GM12878 (cell line): Measurements from ENCODE around the gene NDOR1. TPM values are rescaled to one million over a fixed set of nuclear protein-coding genes. Genes with fewer than 3 reads are reported as not detected.
"Not testable (repeated sequence)": the region's sequence is repeated elsewhere in the genome, so short reads cannot be mapped to it uniquely, and the experiment has no call there.

Source experiments
- ATAC-seq: fragments of 200-7000 bp; cut with Tn5 transposase; 3 replicates; pipeline ENCODE4 v1.9.1; 2020; ENCODE audit warnings: mild to moderate bottlenecking, moderate library complexity
- BruUV-seq: library from RNA; stranded (reverse); fragments of 400-500 nt; replicated peaks from 2 replicates; lab custom pipeline; 2021; lab: Mats Ljungman, UMichigan
- CTCF ChIA-PET: fragments of 300-600 bp; sonication (Branson Sonifier 250); formaldehyde crosslinking; extraction: SDS; loops from one replicate; lab custom pipeline; 2021; ENCODE audit warnings: inconsistent platforms; lab: Yijun Ruan, JAX
- POLR2A ChIA-PET: fragments of 350-600 bp; formaldehyde crosslinking; extraction: SDS; loops from one replicate; lab custom pipeline; 2021; ENCODE audit warnings: inconsistent platforms; lab: Charles Lee
- RAD21 ChIA-PET: fragments of 300-600 bp; sonication (Branson Sonifier 250); formaldehyde crosslinking; loops from one replicate; lab custom pipeline; 2023; ENCODE audit warnings: antibody characterized with exemption; ENCODE audit not compliant: unreplicated experiment; lab: Charles Lee
- SMC1A ChIA-PET: fragments of 300-600 bp; sonication (Branson Sonifier 250); formaldehyde crosslinking; loops from one replicate; lab custom pipeline; 2023; ENCODE audit not compliant: unreplicated experiment, uncharacterized antibody; lab: Charles Lee
- DNase-seq: peaks from one replicate; pipeline ENCODE4 v3.0.0-alpha.2; 2011; ENCODE audit warnings: low read depth, low spot score
- FAIRE-seq: peaks from 3 replicates; lab custom pipeline; 2011; peaks lifted over from hg19 to GRCh38; lab: Jason Lieb, UNC
- H2AFZ ChIP-seq: 2 replicates; pipeline ENCODE4 v1.6.0; 2011; ENCODE audit warnings: low read depth, low read length, control low read depth; ENCODE audit not compliant: control insufficient read depth
- H3K27ac ChIP-seq: 2 replicates; pipeline ENCODE4 v1.5.1; 2011; ENCODE audit warnings: control low read depth; ENCODE audit not compliant: control insufficient read depth, insufficient read depth
- H3K27me3 ChIP-seq, 2 experiments: replicated peaks in 1 of 2; 2 replicates each; pipeline versions ENCODE4 v1.6.0 to v1.6.1; 2011; ENCODE audit warnings: low read length in 1 of 2; ENCODE audit not compliant: control insufficient read depth in 2 of 2, insufficient read depth in 2 of 2
- H3K36me3 ChIP-seq, 2 experiments: 2 replicates each; pipeline ENCODE4 v1.5.1; 2011; ENCODE audit warnings: low read length in 1 of 2; ENCODE audit not compliant: control insufficient read depth in 2 of 2, insufficient read depth in 2 of 2
- H3K4me1 ChIP-seq: 2 replicates; pipeline ENCODE4 v1.6.1; 2011; ENCODE audit warnings: mild to moderate bottlenecking, low read length, moderate library complexity, mixed read lengths; ENCODE audit not compliant: control insufficient read depth, insufficient read depth
- H3K4me2 ChIP-seq: 2 replicates; pipeline ENCODE4 v1.6.0; 2011; ENCODE audit warnings: control low read depth; ENCODE audit not compliant: control insufficient read depth, insufficient read depth
- H3K4me3 ChIP-seq: fragments of 200-600 bp; sonication (generic); 2 replicates; pipeline ENCODE4 v1.5.1; 2016
- H3K79me2 ChIP-seq: 2 replicates; pipeline ENCODE4 v1.6.0; 2011; ENCODE audit warnings: low read length; ENCODE audit not compliant: control insufficient read depth, insufficient read depth
- H3K9ac ChIP-seq: 2 replicates; pipeline ENCODE4 v1.8.0; 2011; ENCODE audit warnings: low read length, control low read depth, mixed read lengths; ENCODE audit not compliant: control insufficient read depth, insufficient read depth
- H3K9me3 ChIP-seq: replicated peaks from 3 replicates; pipeline ENCODE4 v1.5.1; 2011; ENCODE audit warnings: mild to moderate bottlenecking, low read length; ENCODE audit not compliant: control insufficient read depth, insufficient read depth
- H4K20me1 ChIP-seq: 2 replicates; pipeline ENCODE4 v1.6.0; 2011; ENCODE audit not compliant: control insufficient read depth, insufficient read depth
- WGBS: methylation state at CpG from one replicate; pipeline ENCODE4 v1.1.6; 2016; ENCODE audit warnings: low lambda C conversion rate; ENCODE audit not compliant: insufficient replicate concordance, insufficient coverage; ENCODE audit errors: missing lambda C conversion rate; 5-methylcytosine and 5-hydroxymethylcytosine counted together
- in situ Hi-C: fragments of 300-500 bp; cut with MboI; formaldehyde crosslinking; loops from 9 replicates; pipeline ENCODE4 v1.14.3; 2018; ENCODE audit warnings: mixed read lengths
- intact Hi-C: fragments of 100-400 bp; cut with micrococcal nuclease; formaldehyde crosslinking; loops from one replicate; pipeline ENCODE4 v1.14.2; 2022; ENCODE audit not compliant: unreplicated experiment
- polyA plus RNA-seq, 11 experiments: library from polyadenylated mRNA; depleted of rRNA in 4 of 11; unstranded in 6 of 11; stranded (reverse) in 5 of 11; fragments of >200 nt; fragmentation: Nextera tagmentation in 4 of 11; fragmentation: Illumina TruSeq in 1 of 11; extraction: Ambion mirVana in 4 of 11; extraction: Trizol in 1 of 11; gene quantifications; 1 replicate in 1 of 11; 2 replicates in 10 of 11; pipeline versions ENCODE4 v1.2.1 to v1.2.3, GENCODE V29; 2011 to 2016; ENCODE audit warnings: inconsistent platforms in 2 of 11, missing spikeins in 2 of 11, low read depth in 1 of 11
- total RNA-seq, 4 experiments: library from RNA; depleted of rRNA in 3 of 4; stranded (reverse); fragments of >200 nt in 3 of 4; fragmentation: Illumina TruSeq in 1 of 4; extraction: Trizol in 1 of 4; gene quantifications; 2 replicates each; pipeline versions ENCODE4 v1.2.1 to v1.2.3, GENCODE V29; 2013 to 2021
- TF ChIP-seq, protein P1 (sequence below): fragments of 450-650 bp; IDR thresholded peaks from 2 replicates; pipeline ENCODE4 v1.6.1; 2017; ENCODE audit warnings: low read depth, mild to moderate bottlenecking, moderate library complexity
- TF ChIP-seq, protein P2 (sequence below): fragments of 150-350 bp; IDR thresholded peaks from 2 replicates; pipeline ENCODE4 v1.6.1; 2016; ENCODE audit warnings: low read depth, low read length

NDOR1 gene
- total and polyA plus RNA-seq, 10 of the 15 experiments (the other 5 are each of a cell fraction or from before 2014, with no cell fraction given), result 0.04 to 32.9 (median 11.1) TPM

DNA sequence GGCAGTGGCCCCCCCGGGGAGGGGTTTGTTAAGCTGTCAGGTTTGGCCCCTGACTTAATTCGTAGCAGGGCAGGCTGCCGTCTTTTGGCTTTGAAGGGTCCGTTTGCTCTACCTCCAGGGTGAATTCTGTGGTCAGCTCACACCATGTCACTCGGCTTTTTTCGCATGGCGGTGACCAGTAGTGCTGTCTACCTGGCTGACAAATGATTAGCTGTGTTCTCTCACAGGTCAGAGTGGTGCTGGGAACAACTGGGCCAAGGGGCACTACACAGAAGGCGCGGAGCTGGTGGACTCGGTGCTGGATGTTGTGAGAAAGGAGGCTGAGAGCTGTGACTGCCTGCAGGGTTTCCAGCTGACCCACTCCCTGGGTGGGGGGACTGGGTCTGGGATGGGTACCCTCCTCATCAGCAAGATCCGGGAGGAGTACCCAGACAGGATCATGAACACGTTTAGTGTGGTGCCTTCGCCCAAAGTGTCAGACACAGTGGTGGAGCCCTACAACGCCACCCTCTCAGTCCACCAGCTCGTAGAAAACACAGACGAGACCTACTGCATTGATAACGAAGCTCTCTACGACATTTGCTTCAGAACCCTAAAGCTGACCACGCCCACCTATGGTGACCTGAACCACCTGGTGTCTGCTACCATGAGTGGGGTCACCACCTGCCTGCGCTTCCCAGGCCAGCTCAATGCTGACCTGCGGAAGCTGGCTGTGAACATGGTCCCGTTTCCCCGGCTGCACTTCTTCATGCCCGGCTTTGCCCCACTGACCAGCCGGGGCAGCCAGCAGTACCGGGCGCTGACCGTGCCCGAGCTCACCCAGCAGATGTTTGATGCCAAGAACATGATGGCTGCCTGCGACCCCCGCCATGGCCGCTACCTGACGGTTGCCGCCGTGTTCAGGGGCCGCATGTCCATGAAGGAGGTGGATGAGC, 37.0 kb downstream of the NDOR1 start (continued):
- TF ChIP-seq, protein P1, sequence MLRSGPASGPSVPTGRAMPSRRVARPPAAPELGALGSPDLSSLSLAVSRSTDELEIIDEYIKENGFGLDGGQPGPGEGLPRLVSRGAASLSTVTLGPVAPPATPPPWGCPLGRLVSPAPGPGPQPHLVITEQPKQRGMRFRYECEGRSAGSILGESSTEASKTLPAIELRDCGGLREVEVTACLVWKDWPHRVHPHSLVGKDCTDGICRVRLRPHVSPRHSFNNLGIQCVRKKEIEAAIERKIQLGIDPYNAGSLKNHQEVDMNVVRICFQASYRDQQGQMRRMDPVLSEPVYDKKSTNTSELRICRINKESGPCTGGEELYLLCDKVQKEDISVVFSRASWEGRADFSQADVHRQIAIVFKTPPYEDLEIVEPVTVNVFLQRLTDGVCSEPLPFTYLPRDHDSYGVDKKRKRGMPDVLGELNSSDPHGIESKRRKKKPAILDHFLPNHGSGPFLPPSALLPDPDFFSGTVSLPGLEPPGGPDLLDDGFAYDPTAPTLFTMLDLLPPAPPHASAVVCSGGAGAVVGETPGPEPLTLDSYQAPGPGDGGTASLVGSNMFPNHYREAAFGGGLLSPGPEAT, result no peak
- TF ChIP-seq, protein P2, sequence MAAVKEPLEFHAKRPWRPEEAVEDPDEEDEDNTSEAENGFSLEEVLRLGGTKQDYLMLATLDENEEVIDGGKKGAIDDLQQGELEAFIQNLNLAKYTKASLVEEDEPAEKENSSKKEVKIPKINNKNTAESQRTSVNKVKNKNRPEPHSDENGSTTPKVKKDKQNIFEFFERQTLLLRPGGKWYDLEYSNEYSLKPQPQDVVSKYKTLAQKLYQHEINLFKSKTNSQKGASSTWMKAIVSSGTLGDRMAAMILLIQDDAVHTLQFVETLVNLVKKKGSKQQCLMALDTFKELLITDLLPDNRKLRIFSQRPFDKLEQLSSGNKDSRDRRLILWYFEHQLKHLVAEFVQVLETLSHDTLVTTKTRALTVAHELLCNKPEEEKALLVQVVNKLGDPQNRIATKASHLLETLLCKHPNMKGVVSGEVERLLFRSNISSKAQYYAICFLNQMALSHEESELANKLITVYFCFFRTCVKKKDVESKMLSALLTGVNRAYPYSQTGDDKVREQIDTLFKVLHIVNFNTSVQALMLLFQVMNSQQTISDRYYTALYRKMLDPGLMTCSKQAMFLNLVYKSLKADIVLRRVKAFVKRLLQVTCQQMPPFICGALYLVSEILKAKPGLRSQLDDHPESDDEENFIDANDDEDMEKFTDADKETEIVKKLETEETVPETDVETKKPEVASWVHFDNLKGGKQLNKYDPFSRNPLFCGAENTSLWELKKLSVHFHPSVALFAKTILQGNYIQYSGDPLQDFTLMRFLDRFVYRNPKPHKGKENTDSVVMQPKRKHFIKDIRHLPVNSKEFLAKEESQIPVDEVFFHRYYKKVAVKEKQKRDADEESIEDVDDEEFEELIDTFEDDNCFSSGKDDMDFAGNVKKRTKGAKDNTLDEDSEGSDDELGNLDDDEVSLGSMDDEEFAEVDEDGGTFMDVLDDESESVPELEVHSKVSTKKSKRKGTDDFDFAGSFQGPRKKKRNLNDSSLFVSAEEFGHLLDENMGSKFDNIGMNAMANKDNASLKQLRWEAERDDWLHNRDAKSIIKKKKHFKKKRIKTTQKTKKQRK, result no peak

DNA sequence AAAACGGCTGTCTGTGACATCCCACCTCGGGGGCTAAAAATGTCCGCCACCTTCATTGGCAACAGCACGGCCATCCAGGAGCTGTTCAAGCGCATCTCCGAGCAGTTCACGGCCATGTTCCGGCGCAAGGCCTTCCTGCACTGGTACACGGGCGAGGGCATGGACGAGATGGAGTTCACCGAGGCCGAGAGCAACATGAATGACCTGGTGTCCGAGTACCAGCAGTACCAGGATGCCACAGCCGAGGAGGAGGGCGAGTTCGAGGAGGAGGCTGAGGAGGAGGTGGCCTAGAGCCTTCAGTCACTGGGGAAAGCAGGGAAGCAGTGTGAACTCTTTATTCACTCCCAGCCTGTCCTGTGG, 37.7 kb downstream of the NDOR1 start:
- intact Hi-C loops, H3K4me3 ChIP-seq, RAD21 ChIA-PET, CTCF ChIA-PET, H3K27me3 ChIP-seq, H2AFZ ChIP-seq, H3K27ac ChIP-seq, in situ Hi-C loops, DNase-seq, FAIRE-seq, ATAC-seq, H4K20me1 ChIP-seq, SMC1A ChIA-PET, H3K9me3 ChIP-seq, H3K9ac ChIP-seq: not testable (repeated sequence)
- 82% methylated on average over 18 of the region's 18 CpGs for WGBS
- POLR2A ChIA-PET, result interaction anchor here (0.6 to 9.2 kb wide), 7 partner anchors 12 to 165 kb away, joined by 3 to 112 read pairs (median 4); partner anchors contain the start of genes NELFB and TOR4A
- Histone ChIP-seq H3K4me1 (peaks cover 27% of the 10 kb centered on the region), H3K36me3 (peaks cover 8 to 14% of the 10 kb centered on the region in 2 experiments), H3K79me2 (peaks cover 30% of the 10 kb centered on the region), H3K4me2 (peak overlapping the region; percentile 91; the same call in 1 of the 2 replicates)
- TSS peak; percentile 83 for BruUV-seq
